HG03280 (cell line): Measurements from ENCODE around the gene AMIGO3.
"Not testable (repeated sequence)": the region's sequence is repeated elsewhere in the genome, so short reads cannot be mapped to it uniquely, and the experiment has no call there.

ENCODE experiments used
- ATAC-seq: cut with Tn5 transposase; IDR thresholded peaks from one replicate; pipeline ENCODE4 v1.9.1; 2021; ENCODE audit warnings: mild to moderate bottlenecking, moderate library complexity; ENCODE audit not compliant: unreplicated experiment

The AMIGO3 gene

DNA sequence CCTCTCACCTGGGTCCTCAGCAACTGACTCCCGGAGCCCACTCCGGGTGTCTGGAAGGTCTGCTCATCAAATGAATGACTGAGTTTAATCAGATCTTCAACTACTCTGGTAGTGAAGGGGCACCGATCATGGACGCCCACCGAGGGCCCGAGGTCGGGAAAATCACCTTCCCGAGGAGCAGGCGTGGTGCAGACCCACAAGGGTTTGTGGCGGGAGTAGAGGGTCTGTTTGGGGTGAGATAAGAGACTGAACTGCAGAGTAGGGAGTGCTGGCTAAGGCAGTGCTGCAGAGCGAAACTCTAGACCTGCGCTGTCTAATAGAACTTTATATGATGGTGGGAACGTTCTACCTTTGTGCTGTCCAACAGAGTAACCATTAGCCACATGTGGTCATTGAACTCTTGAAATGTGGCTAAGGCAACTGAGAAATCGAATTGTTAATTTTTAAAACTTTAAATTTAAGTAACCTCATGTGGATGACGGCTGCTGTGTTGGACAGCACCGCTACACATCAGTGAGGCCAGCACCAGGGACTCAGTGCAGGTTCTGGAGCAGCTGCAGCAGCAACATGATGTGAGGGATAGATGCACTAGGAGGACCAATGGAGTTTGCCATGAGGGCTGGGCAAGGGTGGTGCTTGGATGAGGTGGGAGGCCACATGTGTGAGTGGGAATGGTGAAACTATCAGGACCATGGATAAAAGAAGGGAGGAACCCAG is 29.4 kb downstream of the AMIGO3 start:
- ATAC-seq, result not testable (repeated sequence)

GRCh38 chr3:49689046-49689907 is 30.2 kb downstream of the AMIGO3 start, which contains the start of the genes MST1 and RNF123:
TSS of gene MST1 (minus strand) at chr3:49689474. CDS start at chr3:49688691, 783 bp downstream.
TSS of gene RNF123 (plus strand) at chr3:49689557. CDS start at chr3:49691166, 1,609 bp downstream.
- ATAC-seq, result peak; percentile 66

GRCh38 chr3:49688338-49689045 is 31.0 kb downstream of the AMIGO3 start:
- peak; percentile 11 for ATAC-seq

- ATAC-seq, result not testable (repeated sequence)
Observed at GRCh38 chr3:49687424-49687795, 32.1 kb downstream of the AMIGO3 start.

GRCh38 chr3:49686769-49687423 is 32.6 kb downstream of the AMIGO3 start:
- not testable (repeated sequence) for ATAC-seq

- not testable (repeated sequence) for ATAC-seq
Observed at GRCh38 chr3:49686346-49686745, 33.1 kb downstream of the AMIGO3 start.

GRCh38 chr3:49685846-49686245 is 33.6 kb downstream of the AMIGO3 start:
- not testable (repeated sequence) for ATAC-seq

DNA sequence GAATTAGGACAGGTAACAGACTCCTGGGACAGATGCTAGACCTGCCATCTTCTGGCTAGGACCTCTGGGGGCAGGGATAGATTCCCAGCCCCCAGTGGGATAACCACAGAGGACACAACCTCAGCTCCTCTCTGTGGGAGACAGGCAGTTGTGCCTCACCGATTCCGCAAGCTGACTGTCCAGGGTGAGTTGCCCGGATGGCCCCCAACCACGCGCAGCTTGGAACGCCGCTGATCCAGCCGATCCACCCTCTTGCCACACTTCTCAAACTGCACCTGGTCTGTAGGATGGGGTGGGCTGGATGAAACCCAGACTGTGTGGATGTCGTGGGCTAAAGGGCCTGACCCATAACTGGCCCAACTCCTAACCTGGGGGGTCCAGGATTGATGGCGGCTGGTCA is 34.4 kb downstream of the AMIGO3 start:
- not testable (repeated sequence) for ATAC-seq

- ATAC-seq, result not testable (repeated sequence)
Observed at GRCh38 chr3:49684453-49684852, 35.0 kb downstream of the AMIGO3 start.

- no peak for ATAC-seq
Observed at GRCh38 chr3:49683162-49683561, 36.3 kb downstream of the AMIGO3 start.

DNA sequence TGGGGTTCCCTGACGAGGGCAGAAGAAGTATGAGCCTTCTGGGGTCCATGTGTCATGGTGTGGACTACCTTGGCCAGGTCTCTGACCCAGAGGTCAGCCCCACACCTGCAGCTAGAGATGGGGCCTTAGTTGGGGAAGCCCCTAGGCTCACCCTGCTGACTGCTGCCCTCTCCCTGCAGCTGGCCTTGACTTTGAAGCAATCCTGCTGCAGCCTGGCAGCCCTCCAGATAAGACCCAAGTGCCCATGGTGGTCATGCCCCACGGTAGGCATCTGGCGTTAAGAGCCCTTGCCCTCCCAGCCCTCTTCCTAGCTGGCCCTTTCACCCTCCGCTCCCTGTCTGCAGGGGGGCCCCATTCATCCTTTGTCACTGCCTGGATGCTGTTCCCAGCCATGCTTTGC is 37.9 kb downstream of the AMIGO3 start:
- no peak for ATAC-seq

DNA sequence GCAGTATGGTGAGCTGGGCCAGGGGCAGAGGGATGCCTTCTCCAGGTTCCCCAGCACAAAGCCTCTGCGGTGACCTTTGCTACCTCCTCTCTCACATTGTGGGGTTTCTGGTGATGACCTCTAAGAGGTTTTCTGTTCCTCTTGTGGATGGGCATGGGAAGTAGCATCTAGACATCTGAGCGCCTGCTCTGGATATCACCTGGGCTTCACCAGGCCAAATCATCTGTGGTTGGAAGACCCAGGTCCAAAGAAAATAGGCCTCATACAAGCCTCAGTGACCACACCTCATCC is 38.3 kb downstream of the AMIGO3 start:
- no peak for ATAC-seq

- ATAC-seq, result no peak
Observed at GRCh38 chr3:49680493-49681231, 38.8 kb downstream of the AMIGO3 start.

DNA sequence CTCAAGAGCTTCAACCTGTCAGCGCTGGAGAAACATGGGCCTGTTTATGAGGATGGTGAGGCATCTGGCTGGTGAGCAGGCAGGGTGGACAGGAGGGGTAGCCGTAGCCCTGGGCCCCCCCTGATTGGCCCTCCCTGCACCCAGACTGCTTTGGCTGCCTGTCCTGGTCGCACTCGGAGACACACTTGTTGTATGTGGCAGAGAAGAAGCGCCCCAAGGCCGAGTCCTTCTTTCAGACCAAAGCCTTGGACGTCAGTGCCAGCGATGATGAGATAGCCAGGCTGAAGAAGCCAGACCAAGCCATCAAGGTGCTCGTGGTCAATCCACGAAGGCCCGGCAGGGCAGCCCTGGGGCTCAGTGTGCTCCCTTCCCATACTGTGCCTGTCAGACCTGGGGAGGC is 43.6 kb downstream of the AMIGO3 start:
- ATAC-seq, result no peak

GRCh38 chr3:49674497-49674983 is 44.9 kb downstream of the AMIGO3 start:
- peak; percentile 22 for ATAC-seq

DNA sequence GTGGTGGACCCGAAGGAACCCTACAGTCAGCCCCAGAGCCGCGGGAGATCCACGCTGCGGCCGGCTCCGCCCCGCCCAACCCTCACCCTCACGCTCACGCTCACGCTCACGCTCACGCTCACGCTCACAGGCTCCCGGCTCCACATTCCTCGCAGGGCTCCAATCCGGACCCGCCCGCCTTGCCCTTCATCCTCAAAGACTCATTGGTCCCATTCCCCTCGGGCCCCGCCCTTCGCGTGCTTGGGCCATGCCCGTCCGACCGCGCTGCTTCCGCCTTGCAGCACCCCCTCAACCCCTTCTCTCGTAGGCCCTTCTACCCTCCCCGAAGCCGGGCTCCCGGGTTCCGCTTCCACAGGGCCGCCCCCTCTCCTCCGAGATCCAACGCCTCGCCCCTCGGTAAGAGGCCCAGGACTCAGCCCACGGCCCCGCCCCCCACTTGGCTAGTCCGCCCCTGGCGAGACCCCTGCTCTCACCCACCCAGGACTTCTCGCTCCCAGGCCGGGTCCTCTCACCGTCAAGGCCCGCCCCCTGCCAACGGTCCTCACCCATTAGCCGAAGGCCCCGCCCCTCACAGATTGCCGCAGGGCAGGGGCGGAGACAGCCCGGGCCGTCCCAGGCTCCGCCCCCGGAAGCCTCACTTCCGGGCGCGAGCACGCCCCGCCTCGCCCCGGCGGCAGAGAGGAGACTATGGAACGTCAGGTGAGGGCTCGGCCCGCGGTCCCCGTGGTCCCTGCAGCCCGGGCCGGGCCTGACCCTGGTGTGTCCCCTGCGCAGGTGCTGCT is 45.6 kb downstream of the AMIGO3 start, which contains the start of gene APEH:
APEH (plus strand) TSS at position 637 of the 782 bp plus-strand sequence; CDS start at position 688, 51 bp downstream.
- peak; percentile 77 for ATAC-seq

DNA sequence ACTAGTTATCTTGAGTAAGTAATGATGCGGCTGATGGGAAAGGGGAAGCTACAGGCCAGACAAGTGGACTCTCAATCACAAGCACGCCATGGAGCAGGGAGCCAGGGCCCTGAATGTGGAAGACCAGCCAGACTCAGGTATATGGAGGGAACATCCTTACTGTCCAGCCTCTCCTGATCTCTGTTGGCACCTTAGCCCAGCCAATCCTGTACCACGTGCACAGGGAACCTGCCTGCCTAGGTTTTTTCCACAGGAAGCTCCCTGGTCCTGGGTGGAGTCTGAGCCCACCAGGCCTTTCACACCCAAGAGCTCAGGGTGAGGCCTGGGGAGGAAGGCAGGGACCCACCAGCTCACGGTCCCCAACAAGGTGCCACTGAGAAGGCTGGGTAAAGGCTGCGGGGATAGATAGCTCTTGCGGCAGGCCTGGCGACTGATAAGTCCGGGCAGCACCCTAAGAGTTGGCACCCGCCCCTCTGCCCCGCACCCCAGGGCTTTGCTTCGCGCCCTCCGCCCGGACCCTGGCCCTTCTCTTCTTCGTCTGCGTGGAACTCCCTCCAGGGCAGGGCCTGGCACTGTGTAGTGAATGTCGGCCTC is 46.3 kb downstream of the AMIGO3 start:
- ATAC-seq, result no peak
